GM21381 (cell line): ENCODE measurements around the gene CD320.
"Not testable (repeated sequence)": the region's sequence is repeated elsewhere in the genome, so short reads cannot be mapped to it uniquely, and the experiment has no call there.

ENCODE experiments used
- ATAC-seq: cut with Tn5 transposase; IDR thresholded peaks from one replicate; pipeline ENCODE4 v1.9.1; 2021; ENCODE audit warnings: mild to moderate bottlenecking, moderate library complexity; ENCODE audit not compliant: unreplicated experiment

Gene CD320

DNA sequence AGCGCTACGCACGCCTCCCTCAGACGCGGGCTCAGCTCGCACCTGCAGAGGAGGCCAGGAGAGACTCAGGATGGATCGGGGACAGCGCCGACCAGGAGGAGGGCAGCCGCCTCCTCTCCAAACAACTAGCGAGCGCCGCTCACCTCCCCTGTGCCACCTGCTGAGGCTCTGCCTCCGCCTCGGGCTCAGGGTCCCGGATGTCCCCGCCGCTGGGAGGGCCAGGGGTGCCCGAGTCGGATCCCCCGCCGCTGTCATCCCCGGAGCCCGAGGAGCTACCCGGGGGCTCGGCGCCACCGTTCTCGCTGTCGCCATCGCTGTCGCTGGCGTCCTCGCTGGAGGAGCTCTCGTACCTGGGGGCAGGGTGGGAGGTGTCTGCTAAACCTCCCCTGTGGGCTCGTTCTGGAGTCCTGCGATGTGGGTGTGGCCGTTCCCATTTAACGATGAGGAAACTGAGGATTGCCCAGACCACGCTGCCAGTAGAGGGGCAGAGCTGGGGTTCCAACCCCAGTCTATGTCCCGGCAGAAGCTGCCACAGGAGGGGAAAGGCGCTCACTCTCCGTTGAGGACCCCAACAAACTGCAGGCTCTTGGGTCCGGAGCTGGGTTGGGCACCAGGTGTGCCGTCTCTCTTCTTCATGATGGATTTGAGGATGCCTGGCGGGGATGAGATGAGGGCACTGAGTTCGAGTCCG lies 25.8 kb upstream of the CD320 start:
- ATAC-seq = no peak

DNA sequence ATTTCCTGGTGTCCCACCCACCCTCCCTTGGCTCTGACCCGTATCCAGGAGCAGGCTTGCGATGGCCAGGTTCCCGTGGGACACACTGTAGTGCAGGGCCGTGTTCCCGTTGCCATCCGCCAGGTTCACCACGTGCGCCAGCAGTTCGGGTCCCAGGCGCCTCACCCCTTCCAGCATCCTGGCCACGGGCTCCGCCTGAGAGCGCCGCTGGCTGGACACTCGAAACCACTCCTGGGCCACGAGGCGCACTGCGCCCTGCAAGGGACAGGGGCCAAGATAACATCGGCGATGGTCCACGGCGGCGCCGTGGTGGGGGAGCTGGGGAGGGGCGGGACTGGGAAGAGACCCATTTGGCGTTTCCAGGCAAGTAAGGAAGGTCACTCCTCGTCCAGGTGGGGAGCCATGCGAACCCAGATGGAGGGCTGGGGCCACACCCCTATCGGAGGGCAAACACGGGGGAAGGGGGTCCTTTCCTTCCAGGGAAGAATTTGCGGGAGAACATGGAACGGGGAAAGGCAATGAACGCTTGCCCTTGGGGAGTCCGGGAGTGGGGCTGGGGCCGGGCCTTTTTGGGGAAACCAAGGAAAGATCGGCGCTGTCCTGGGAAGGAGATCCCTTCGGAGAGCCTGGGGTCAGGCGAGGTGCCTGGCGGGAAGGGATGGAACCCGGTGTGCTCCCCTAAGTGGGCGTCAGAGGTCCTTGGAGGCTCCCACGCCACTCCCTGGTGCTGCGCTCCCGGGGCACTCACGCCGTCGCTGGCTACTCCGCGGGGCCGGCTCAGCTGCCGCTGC lies 25.0 kb upstream of the CD320 start:
- no peak for ATAC-seq

DNA sequence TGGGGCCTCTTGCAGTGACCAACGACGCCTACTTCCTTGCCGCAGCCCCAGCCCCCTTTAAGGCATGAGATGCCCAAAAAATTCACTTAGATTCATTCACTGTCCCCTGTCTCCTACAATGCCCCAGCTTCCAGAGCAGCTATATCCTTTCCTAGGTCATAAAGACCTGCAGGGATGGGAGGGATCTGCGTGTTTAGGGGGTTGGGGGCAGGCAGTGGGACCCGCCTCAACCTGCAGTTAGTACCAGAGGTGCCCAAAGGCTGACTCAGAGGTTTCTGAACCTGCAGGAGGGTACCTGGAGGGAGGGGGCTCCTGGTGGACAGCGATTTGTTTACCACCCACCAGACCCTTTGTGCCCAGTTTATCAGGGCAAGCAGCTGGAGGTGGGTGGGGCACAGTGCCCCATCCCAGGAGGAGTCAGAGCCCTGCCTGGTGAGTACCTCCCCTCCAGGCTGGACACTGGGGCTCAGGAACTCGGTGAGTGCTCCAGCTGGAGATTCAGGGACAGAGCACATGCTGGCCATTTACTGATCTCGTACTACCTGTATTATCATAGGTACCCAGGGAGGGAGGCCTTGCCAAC lies 23.2 kb upstream of the CD320 start:
- ATAC-seq = no peak

DNA sequence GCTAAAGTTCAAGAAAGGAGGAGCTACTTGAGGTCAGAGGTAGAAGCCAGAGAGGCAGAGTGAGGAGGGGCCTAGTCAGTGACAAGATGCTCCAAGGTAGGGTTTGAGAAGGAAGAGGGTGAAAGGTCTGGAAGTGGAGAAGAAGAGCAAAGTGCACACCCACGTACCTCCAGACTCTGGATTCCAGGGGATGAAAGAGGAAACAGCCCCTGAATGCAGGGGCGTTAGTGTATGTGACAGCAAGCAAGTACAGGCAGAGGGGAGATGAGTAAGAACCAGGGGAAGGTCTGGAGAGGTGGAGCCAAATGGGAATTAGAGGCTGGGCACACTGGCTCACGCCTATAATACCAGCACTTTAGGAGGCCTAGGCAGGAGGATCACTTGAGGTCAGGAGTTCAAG lies 21.8 kb upstream of the CD320 start:
- ATAC-seq = no peak

DNA sequence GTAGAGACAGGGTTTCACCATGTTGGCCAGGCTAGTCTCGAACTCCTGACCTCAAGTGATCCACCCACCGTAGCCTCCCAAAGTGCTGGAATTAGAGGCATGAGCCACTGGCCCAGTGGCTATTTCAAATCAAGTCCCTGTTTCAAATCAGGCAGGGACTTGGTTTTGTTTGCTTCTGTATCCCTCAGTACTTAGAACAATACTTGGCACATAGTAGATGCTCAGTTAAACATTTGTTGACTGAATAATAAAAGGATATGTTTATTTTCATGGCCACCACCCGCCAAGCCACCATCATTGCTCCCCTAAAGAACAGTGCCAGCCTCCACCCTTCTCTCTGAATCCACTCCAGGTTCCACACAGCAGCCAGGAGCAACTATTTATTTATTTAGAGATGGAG lies 17.3 kb upstream of the CD320 start:
- ATAC-seq = no peak

DNA sequence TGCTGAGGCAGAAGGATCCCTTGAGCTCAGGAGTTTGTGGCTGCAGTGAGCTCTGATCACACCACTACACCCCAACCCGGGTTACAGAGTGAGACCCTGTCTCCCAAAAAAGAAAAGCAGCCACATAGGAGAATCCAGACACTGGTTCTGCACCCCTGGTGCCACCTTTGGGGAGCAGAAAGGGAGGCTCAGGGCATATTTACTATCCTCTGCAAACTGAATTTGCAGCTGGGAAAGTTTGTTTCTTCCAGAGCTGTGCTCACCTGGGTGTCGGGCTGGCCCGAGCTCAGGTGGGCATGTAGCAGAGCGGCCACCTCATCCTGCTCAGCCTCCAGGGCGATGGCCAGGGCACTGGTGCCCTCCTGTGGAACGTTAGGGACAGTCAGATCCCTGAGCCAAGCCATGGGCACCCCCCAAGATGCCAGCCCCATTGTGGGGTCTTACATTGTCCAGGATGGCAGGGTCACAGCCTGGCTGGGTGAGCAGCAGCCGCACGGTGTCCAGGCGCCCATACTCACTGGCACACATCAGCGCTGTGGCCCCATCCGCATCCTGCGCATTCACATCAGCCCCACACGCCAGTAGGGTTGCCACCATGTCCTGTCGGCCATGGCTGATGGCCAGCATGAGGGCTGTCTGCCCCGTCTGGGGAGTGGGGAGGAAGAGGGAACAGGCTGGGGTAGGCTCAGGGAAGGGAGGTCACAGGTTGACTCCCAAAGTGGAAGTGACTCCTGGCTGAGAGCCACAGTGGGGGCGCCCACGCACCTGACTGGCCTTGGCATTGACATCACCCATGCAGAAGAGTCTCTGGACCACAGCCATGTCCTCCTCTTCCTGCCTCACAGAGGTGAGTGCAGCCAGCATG lies 16.3 kb upstream of the CD320 start:
- ATAC-seq = no peak

DNA sequence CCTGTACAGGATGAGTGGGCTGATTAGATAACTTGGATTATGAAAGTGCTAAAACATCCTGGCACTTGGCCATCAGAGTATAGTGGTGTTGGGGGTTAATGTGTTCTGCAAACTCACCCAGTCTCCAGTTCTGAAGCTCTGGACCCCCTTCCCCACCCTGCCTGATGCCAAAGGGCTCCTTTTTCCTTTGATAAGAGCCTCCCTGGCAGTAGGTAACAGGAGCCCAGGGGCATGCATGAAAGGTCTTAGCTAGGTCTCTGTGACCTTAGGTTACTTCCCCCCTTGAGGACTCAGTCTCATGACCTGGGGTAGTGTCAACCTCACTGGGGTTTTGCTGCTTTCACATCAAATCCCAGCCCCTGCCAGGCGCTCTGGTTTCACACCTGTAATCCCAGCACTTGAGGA lies 15.6 kb upstream of the CD320 start:
- no peak for ATAC-seq

DNA sequence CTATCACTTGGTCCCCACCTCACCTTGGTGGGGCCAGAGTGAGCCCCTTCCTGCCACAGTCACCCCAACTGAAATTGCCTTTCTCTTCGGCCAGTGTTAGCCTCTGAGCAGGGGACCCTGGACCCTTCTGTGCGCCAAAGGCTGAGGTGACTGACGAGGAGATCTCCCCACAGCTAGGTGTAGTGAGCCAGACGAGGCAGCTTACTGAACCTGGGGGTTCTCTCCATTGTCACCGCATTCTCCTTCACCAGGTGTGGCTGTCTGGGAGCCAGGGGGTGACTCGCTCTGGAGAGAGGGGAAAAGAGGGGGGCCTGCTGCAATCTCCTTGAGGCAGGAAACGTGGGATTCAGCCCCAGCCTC lies 14.5 kb upstream of the CD320 start:
- ATAC-seq = no peak

DNA sequence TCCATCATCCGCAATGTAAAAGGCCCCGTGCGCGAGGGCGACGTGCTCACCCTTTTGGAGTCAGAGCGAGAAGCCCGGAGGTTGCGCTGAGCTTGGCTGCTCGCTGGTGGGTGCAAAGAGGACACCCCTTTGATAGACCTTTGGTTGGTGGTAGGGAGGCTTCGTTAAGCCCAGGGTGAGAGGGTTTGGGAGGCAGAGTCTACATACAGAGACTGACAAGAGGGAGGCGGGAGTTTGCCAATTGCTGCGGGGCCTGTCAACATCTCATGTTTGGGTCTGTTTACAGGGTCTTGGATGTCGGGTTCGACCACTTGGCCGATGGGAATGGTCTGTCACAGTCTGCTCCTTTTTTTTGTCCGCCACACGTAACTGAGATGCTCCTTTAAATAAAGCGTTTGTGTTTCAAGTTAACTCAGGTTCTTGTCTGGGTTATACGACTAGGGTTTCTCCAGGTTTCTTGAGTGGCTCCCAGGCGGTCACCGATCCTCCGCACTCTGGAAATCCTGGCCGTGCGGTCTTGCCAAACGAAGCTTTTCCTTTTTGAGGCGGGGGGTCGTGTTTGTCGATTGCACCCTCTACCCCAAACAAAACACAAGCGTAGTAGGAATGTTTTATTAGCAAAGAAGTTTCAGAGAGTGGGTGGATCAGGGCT lies 14.0 kb upstream of the CD320 start:
- ATAC-seq = no peak

DNA sequence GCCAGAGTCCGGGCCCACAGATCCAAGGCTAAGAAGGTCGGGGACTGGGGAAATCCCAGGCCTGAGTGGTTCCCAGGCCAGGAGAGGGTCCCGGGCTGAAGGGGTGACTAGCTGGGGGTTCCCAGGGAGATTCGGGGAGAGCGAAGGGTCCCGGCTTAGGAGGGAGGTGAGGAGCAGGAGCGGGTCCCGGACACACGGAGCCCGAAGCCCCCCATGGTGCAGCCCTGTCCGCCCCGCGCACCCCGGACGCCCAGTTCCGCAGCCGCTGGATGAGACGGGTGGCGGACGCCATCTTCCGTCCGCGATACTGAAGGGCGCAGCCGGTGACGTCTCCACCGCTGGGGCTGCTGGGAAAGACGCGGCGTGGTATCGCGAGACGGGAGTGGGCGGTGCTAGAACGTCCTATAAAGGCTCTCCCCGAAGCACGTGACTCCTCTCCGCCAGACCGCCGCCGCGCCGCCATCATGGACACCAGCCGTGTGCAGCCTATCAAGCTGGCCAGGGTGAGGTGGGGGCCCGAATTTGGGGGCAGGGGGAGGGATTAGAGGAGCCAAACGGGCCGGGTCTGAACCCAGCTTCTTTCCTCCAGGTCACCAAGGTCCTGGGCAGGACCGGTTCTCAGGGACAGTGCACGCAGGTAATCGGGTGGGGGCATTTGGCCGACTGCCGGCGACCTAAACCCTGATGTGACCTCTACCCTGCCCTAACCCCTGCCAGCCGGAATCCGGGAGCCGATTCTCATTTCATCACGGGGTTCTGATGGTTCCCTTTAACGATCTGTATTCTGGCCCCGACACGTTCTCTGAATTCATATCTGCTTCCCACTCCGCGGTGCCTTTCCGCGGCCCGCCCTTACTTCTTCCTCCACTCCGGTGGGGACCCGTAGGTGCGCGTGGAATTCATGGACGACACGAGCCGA lies 13.2 kb upstream of the CD320 start, which contains the start of the genes NDUFA7 and RPS28:
NDUFA7 (minus strand) TSS at position 309 of the 919 bp plus-strand sequence; CDS start at position 292, 17 bp downstream.
RPS28 (plus strand) TSS at position 430 of the 919 bp plus-strand sequence; CDS start at position 465, 35 bp downstream.
- ATAC-seq = peak; percentile 89

DNA sequence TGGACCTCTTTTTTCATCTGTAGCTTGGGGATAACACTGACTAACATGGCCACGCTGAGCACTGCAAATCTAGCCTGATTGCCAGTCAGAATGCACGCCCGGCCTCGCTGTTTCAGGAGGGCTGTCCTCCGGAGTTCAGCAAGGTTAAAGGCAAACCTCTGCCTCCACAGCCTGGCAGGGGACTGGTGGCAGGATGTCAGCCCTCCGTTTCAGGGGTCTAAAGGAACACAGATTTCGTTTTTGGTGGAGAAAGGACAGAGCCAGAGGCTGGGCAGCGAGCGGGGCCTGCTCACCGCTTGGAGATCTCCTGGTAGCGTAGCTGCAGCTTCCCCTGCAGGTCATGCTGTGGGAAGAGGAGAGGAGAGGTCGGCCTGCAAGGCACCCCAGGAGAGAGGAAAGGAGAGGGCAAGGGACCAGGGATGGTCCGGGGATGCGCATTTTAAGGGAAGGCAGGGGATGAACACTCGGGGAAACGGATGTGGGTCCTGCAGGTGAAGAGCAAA lies 12.5 kb upstream of the CD320 start:
- ATAC-seq = peak; percentile 17

DNA sequence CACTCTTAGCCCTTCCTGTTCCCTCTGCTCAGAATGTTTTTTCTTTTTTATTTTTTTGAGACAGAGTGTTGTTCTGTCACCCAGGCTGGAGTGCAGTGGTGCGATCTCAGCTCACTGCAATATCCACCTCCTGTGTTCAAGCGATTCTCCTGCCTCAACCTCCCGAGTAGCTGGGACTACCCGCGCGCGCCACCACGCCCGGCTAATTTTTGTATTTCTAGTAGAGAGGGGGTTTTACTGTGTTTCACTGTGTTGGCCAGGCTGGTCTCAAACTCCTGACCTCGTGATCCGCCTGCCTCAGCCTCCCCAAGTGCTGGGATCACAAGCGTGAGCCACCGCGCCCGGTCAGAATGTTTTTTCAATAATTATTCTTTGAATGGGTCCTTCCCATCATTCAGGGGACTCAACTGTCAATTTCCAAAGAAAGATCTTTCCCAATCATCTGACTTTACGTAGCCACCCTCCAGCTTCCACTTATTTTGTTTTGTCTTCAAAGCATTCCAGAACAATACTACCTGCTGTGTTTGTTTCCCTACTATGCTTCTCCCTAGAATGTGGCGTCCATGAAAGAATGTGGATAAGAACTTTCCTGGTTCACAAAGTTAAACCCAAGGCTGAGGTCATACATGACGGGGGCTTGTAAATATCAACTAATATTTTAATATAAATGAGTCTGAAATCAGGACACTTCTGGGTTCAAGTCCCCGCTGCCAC lies 11.8 kb upstream of the CD320 start:
- ATAC-seq = no peak

DNA sequence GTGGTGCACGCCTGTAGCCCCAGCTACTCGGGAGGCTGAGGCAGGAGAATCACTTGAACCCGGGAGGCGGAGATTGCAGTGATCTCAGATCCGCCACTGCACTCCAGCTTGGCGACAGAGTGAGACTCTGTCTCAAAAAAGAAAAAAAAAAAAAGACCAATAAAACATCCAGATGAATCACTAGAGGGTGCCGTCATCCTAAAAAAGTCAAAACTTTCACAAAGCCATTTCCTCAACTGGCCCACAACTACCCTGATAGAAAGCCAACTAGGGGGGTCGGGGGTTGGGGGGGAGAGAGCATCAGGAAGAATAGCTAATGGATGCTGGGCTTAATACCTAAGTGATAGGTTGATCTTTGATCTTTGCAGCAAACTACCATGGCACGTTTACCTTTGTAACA lies 10.7 kb upstream of the CD320 start:
- ATAC-seq = not testable (repeated sequence)

DNA sequence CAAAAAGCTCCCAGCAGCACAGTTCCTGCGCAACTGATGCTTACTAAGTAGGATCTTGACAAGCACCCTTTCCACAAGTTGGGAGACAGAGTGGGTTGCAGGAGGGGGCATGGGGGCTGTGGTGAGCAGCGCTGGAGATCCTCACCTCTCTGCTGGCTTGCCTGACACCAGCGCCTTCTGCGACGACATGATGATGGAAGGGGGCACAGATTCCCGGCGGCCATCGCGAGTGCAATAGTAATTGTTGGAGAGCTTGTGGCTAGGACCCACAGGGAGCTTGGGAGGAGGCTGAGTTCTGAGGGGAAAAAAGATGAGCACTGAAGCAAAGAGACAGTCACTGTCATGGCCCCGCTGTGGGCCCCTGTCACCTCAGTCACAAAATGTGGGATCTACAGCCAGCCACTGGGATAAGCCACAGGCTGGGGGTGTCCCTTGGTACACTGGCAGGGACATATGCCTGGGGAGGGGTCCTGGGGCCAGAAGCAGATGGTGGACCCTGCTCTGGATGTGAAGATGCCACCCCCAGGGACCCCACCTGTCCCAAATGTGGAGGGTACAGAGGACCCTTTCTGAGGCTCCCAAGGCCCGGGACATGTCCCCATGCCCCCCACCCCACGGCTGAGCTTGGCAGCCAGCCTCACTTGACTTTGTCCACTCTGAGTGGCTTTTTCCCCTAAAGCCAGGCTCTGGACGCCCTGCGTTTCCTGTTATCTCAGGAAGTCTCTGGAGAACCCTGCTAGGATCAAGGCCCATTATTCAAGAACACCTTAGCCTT lies 8.4 kb upstream of the CD320 start:
- no peak for ATAC-seq

DNA sequence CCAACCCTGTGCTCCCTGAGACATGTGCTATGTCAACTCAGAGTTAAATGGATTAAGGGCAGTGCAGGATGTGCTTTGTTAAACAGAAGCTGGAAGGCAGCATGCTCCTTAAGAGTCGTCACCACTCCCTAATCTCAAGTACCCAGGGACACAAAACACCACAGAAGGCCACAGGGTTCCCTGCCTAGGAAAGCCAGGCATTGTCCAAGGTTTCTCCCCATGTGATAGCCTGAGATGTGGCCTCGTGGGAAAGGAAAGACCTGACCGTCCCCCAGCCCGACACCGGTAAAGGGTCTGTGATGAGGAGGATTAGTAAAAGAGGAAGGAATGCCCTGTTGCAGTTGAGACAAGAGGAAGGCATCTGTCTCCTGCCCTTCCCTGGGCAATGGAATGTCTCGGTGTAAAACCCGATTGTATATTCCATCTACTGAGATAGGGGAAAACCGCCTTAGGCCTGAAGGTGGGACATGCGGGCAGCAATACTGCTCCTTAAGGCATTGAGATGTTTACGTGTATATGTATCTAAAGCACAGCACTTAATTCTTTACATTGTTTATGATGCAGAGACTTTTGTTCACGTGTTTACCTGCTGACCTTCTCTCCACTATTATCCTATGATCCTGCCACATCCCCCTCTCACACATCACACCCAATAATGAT lies 7.0 kb upstream of the CD320 start:
- ATAC-seq = not testable (repeated sequence)

DNA sequence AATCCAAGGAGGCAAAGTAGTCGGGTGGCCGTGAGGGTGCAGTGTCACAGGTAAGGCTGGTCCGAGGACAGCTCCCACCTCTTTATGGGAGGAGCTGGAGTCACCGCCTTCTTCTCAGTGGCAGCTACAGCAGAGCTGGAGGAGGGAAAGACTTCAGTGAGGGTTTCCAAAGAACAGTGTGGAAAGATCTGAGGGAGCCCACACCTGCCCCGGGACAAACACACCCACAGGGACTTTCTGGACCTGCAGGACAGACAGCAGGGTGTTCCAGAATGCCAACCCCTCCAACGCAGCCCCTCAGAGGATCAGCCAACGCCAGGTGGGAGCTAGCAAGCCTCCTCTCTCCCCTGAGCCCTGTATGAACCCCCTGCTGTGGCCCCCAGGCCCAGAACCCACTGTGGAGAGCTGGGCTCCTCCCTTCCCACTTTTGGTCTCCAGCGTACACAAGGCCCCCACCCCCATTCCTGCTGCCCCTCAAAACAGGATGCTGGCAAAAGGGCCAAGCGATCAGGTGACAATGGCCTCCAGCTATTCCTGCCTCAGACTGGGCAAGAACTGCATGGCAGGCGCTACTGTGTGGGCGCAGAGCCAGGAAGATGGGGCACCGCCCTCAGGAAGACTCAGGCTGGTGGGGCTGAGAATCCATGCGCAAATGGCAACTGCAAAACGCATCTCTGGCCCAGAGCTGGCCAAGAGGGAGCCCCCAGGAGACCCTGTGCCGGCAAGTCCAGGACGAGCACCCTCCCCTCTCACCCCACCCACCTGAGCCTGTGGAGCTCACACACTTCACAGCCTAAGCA lies 3.5 kb upstream of the CD320 start:
- no peak for ATAC-seq
